ENCODE results near the gene KLHDC8B.

The KLHDC8B gene

GRCh38 chr3:49161808-49162530 is 9.4 kb upstream of the KLHDC8B start:
- TF ChIP-seq FOXP2 (optimal IDR thresholded peaks at IDR 0.05; ENCODE audit: borderline replicate concordance, extremely low read depth, extremely low read length, insufficient read depth): no peak
- peak; percentile 9; the same call in 1 of the 2 replicates for TF ChIP-seq POLR2AphosphoS5 (IDR thresholded peaks at IDR 0.05; ENCODE audit: low read depth, low read length)

GRCh38 chr3:49162751-49163419 is 8.5 kb upstream of the KLHDC8B start:
- TF ChIP-seq TAF1 (IDR thresholded peaks at IDR 0.05; ENCODE audit: borderline replicate concordance, insufficient read depth, low read length) (no peak), REST (IDR thresholded peaks at IDR 0.05; ENCODE audit: insufficient read depth in 1 of 2, low read depth in 2 of 2, low read length in 2 of 2) (no peak), FOXP2 (optimal IDR thresholded peaks at IDR 0.05; ENCODE audit: borderline replicate concordance, extremely low read depth, extremely low read length, insufficient read depth) (no peak), POLR2AphosphoS5 (IDR thresholded peaks at IDR 0.05; ENCODE audit: low read depth, low read length) (no peak), SIN3A (IDR thresholded peaks at IDR 0.05; ENCODE audit: borderline replicate concordance, insufficient read depth, low read length) (no peak)

GRCh38 chr3:49163609-49164008 is 7.8 kb upstream of the KLHDC8B start:
- TF ChIP-seq SIN3A (IDR thresholded peaks at IDR 0.05; ENCODE audit: borderline replicate concordance, insufficient read depth, low read length) (no peak), POLR2AphosphoS5 (IDR thresholded peaks at IDR 0.05; ENCODE audit: low read depth, low read length) (no peak), TAF1 (IDR thresholded peaks at IDR 0.05; ENCODE audit: borderline replicate concordance, insufficient read depth, low read length) (no peak)

- TF ChIP-seq SIN3A (IDR thresholded peaks at IDR 0.05; ENCODE audit: borderline replicate concordance, insufficient read depth, low read length) (no peak), FOXP2 (optimal IDR thresholded peaks at IDR 0.05; ENCODE audit: borderline replicate concordance, extremely low read depth, extremely low read length, insufficient read depth) (no peak), POLR2AphosphoS5 (IDR thresholded peaks at IDR 0.05; ENCODE audit: low read depth, low read length) (no peak), REST (IDR thresholded peaks at IDR 0.05; ENCODE audit: insufficient read depth in 1 of 2, low read depth in 2 of 2, low read length in 2 of 2) (no peak), TAF1 (IDR thresholded peaks at IDR 0.05; ENCODE audit: borderline replicate concordance, insufficient read depth, low read length) (no peak)
These were observed 6.2 kb upstream of the KLHDC8B start for GRCh38 chr3:49164983-49165720.

GRCh38 chr3:49165771-49166751 is 5.3 kb upstream of the KLHDC8B start, which contains the start of gene CCDC71:
Gene CCDC71, minus strand, starts transcription at chr3:49166331. Its CDS starts 2,123 bp downstream, at chr3:49164208.
- TF ChIP-seq SIN3A (IDR thresholded peaks at IDR 0.05; ENCODE audit: borderline replicate concordance, insufficient read depth, low read length) (no peak), FOXP2 (optimal IDR thresholded peaks at IDR 0.05; ENCODE audit: borderline replicate concordance, extremely low read depth, extremely low read length, insufficient read depth) (peak; percentile 45), REST (IDR thresholded peaks at IDR 0.05; ENCODE audit: insufficient read depth in 1 of 2, low read depth in 2 of 2, low read length in 2 of 2) (0 out of 4 replicates have a peak, but pooled peaks of 1 of the 2 experiments have one; percentile 22), TAF1 (IDR thresholded peaks at IDR 0.05; ENCODE audit: borderline replicate concordance, insufficient read depth, low read length) (peak; percentile 77; the same call in 1 of the 2 replicates), POLR2AphosphoS5 (IDR thresholded peaks at IDR 0.05; ENCODE audit: low read depth, low read length) (peak; percentile 55; the same call in 1 of the 2 replicates)
